ENCODE data around the gene TATDN3.
"Not testable (repeated sequence)": the region's sequence is repeated elsewhere in the genome, so short reads cannot be mapped to it uniquely, and the experiment has no call there.

Gene TATDN3

DNA sequence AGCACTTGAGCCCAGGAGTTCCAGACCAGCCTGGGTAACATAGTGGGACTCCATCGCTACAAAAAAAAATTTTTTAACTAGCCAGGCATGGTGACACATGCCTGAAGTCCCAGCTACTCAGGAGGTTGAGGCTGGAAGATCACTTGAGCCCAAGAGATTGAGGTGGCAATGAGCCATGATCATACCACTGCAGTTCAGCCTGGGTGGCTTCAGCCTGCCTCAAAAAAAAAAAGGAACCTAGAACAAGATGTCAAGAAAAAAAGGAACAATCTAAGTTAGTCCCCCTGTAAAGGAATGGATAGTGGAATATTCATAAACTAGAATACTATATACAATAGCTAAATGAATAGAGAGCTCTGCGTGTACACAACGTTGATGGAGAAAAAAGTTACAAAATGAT lies 14.5 kb upstream of the TATDN3 start:
- no peak for DNase-seq

DNA sequence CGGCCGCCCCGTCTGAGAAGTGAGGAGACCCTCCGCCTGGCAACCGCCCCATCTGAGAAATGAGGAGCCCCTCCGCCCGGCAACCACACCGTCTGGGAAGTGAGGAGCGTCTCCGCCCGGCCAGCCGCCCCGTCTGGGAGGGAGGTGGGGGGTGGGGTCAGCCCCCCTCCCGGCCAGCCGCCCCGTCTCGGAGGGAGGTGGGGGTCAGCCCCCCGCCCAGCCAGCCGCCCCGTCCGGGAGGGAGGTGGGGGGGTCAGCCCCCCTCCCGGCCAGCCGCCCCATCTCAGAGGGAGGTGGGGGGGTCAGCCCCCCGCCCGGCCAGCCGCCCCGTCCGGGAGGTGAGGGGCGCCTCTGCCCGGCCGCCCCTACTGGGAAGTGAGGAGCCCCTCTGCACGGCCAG lies 12.6 kb upstream of the TATDN3 start:
- not testable (repeated sequence) for DNase-seq

DNA sequence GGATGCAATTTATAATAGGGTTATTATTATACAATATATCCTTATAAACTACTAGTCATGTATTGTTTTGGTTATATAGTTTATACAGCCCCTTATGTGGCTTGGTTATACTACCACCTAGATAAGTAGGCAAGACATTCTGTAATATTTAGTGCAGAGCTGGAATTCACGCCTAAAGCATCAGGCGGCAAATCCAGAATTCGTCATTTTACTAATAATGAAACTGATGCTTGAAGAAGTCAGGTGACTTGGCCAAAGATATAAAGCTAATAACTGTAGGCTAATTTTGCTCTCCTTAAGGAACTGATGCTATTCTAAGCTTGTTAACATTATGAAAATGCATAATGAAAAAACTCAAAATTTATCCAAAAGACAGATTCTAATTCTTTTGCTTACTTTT lies 10.9 kb upstream of the TATDN3 start:
- DNase-seq: no peak

DNA sequence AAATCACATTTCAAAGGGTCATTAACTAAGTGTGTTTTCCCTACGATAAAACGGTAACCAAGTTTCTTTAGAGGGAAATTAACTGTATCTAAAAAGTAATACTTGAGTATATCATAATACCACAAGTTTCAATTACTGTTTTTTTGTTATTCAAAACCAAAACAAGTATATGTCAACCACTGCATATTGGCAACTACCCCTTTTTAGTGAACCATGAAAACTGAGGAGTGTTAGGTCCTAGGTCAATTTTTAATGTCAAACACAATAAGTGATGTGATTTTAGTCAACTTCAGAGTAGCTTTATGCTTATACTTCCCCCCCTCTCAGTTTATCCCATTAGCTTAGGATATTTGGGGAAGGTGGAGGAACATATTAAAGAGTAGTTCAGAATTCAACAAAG lies 10.5 kb upstream of the TATDN3 start:
- DNase-seq: no peak

DNA sequence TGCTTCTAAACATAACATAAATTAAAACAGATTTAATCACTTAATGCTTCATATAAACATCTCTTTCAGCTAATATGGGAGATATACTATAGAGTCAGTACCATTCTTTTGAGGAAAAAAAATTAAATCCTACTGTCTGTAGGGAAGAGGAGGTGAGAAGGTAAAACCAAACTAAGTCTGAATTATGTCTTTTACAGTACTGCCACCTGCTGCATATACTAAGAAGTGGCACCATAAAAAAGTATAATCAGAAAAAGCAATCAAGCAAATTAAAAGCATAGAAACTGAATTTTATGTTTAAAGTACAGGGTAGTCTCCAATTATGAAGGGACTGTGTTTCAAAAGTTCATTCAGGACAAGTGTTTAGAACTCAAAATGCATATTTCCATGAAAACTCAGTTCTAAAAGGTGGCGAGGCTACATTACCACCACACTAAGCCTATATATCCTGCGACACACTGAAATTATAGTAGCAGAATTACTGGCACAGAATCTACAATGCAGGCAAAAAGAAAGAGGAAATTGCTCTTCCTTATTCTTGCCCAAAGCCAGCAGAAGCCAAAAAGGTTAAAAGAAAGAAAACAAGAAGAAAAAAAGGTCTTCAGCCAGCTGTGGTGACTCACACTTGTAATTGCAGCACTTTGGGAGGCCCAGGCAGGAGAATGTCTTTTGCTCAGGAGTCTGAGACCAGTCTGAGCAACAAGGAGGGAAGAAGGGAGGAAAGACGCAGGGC lies 9.1 kb upstream of the TATDN3 start:
- DNase-seq: no peak

DNA sequence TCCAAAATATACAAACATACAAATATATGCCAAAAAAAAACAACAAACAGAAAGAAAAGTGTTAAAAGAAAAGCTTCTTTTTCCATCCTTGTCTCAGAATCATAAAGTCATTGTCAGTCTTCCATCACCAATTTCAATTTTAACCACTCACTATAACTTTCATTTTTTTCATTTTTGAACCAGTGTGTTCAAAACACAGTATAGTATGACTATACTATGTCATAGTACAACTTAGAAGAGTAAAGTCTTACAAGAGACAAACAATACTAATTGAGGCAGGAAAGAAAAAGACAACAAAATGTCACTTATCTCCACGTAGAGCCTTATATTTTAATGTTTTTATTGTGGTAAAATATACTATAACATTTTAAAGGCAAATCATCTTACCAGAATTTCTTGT lies 7.7 kb upstream of the TATDN3 start:
- DNase-seq: no peak

DNA sequence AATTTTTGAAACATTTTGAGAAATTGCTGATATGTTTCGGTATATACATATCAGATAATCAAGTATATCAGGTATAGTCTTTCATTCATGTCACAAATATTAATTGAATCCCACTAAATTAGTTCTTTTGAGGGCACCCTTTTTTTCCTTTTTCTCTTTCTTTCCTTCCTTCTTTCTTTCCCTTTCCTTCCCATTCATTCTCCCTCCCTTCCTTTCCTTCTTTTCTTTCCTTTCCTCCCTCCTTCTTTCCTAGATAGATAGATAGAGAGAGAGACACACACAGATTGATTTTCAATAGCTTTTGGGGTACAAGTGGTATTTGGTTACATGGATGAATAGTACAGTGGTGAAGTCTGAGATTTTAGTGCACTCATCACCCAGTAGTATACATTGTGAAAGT lies 5.8 kb upstream of the TATDN3 start:
- no peak for DNase-seq

DNA sequence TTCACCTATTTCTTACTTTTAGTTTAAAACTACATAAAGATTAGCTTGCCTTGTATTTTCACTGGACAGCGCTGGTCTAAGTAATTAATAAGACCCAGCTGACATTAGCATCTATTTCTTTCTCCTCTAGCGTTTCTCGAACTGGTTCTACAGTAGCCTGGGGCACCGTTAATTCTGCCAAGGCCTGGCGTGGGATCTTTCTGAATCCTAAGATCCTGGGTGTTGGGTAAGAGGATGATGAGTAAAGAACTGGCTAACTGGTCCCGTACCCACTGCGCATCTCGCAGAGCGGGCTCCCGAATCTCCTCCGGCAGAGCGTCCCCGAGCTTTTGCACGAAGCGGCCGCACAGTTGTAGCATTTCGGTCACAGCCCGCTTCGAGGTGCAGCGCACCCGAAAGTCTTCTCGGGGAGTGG lies 426 bp upstream of the TATDN3 start:
- DNase-seq: no peak

DNA sequence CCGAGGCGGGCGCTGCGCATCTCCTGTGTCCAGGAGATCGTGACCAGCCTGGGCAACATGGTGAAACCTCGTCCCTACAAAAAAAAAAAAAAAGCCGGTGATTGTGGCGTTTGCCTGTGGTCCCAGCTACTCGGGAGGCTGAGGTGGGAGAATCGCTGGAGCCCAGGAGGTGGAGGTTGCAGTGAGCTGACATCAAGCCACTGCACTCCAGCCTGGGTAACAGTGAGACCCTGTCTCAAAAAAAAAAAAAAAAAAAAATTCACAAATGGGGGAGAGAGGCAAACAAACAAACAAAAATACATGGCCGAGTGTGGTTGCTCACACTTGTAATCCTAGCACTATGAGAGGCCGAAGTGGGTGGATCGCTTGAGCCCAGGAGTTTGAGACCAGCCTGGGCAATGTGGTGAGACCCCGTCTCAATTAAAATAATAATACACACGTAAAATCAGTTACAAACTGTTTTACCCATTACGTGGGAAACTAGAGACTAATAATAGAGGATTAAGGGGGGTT lies 758 bp downstream of the TATDN3 start:
- no peak for DNase-seq

DNA sequence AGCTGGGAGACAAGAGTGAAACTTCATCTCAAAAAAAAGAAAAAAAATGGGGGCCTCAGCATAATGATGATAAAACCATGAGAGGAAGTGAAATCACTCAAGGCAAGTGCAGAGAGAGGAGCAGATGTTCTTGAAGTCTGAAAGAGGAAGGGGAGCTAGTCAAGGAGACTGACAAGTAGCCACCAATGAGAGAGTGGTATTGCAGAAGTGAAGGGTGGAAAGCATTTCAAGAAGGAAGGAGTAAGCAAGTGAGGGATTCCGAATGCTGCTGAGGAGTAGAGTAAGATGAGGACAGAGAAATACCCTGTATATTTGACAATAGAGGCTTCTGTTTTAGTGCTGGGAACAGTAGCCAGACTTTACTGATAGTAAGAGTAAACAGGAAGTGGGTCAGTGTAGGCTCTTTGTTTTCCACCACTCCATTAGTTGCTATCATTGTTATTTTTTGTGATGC lies 2.9 kb downstream of the TATDN3 start:
- no peak for DNase-seq

DNA sequence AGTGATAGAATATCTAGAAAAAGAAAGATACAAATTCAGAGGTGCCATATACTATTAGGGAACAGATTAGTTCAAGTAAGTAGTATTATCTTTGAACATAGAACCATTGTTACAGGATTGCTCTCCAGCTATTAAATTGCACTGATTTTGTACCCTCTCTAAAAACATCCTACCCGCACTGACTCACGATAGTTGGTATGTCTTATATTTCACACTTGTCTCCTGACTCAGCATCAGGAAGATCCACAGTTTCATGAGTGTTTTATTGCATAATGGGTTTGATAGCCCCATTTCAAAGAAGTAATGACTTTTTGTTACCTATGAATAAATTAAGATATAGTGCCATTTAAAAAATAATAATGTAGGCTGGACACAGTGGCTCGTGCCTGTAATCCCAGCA lies 6.0 kb downstream of the TATDN3 start:
- DNase-seq: no peak

DNA sequence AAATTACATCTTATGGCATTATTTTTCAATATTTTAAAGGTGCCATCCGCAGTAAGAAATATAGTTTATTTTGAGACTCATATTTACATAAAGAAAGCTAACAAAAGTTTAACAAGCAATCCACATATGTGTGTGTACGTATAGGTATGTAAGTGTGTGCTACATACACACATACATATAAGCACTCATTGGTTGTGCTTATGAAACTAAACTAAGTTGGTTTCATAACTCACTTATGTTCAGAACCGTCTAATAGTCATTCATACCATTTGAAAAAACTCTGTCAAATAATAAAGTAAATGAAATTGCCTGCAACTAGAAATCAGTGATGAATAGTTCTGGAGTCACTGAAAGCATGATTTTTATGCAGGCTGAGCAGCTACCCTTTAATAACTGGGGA lies 14.1 kb downstream of the TATDN3 start:
- no peak for DNase-seq

DNA sequence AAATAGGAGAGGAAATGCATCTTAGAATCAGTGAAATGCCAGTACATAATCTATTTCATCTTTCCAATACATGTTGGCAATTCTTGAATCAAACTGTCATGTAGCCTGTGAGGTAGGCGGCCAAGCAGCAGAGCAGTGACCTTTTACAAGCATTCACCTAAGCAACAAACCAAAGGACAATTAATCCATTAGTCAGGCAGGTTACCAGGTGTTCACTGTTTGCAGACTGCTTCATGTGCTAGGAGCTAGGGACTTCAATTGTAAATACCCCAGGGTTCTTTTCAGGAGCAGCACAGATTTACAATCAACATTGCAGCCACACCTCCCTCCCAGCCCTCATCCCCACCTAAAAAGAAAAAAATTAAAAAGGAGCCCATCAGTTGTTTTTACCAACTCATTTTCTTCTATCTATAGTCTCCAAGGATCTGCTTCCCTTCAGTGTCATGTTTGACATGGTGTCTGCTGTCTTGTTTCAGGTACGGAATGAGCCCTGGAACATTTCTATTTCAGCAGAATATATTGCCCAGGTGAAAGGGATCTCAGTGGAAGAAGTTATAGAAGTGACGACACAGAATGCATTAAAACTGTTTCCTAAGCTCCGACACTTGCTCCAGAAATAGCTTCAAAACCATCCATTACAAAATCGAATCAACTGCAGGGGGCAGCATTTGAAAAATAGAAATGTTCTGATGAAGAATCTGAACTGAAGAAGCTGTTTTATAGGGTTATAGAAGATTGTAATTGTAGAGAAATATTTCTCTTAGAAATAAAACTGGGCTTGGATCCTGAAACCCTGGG lies 23.0 kb downstream of the TATDN3 start:
- DNase-seq: no peak

DNA sequence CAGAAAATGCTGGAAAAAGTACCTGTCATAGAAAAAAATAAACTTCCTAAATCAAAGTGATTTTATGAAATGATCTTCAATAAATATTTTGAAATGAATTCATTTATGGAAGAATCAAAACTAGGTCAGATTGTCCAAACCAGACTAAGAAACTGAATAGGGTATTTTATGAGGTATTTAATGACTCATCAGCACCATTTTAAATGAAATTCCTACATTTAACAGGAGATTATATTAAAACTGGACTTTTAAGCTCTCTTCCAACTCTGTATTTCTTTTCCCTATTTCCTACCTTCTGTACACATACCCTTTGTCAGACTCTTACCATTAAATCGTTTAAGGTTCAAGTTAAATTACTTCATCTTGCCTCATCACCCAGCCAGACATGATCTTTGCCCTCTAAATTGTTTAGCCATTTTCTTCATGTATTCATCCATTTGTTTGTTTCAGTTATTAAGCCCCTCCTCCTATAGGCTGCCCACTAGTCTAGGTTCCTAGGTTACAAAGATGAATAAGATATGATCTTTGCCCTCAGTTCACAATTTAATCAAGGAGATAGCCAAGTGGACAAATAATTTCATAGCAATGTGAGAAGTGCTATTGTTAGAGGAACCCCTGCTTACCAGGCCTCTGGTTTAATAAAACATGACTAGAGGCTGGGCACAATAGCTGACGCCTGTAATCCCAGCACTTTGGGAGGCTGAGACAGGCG lies 25.0 kb downstream of the TATDN3 start:
- no peak for DNase-seq

DNA sequence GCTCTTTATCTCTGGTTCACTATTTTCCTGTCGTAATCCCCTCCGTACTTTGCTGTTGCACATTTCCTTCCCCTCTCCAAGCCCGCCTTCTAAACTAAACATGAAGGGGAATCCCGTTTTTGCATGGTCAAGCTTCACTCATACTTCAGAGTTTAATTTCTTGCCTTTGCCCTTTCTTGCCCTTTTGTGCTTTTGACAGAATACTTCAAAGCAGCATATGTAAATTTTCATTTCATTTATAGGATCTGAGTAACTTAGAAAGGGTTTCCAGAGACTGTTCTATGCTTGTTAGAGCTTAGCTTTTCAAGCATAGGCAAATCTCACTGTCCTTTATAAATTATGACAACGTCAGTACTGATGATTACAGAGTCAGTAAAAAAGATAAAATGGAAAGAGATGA lies 28.0 kb downstream of the TATDN3 start:
- no peak for DNase-seq

DNA sequence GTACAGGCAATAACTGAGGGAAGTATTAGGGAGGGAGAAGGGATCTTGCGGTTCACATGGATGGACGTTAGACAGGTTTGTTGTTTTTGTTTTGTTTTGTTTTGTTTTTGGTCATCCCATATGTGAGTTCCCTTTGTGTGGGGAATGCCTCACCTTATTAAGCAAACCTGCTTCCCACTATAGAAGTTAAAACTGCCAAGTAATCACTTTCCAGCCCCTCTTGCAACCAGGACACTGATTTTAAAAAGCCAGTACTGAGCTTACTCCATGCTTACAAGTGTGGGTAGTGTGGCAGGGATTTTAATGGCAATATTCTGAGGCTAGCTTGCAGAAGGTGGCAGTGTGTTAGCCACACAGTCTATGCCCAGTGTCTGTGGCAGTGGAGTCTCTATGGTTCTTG lies 29.3 kb downstream of the TATDN3 start:
- DNase-seq: no peak

DNA sequence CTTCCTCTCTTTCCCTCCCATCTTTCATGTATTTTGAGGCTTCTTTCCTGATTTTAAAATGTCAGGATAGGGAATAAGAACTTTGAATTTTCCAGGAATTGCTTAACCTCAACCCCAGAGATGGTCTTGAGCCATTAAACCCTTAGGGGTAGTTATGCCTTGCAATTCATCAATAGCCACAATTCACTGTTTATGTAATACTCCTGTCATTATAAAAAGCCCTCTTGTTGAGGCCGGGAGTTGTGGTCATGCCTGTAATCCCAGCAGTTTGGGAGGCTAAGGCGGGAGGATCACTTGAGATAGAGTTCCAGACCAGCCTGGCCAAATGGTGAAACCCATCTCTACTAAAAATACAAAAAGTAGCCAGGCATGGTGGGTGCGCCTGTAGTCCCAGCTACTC lies 31.3 kb downstream of the TATDN3 start:
- DNase-seq: no peak

DNA sequence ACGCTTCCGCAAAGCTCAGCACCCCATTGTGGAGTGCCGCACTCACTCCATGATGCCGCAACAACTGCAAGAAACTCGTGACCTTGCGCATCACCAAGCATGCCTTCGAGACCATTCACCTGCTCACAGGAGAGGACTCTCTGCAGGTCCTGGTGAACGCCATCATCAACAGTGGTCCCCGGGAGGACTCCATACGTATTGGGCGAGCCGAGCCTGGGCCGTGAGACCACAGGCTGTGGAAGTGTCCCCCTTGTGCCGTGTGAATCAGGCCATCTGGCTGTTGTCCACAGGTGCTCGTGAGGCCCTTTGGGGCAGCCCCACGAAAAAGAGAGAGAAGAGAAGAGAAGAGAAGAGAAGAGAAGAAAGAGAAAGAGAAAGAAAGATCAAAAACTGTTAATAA lies 32.5 kb downstream of the TATDN3 start:
- no peak for DNase-seq

DNA sequence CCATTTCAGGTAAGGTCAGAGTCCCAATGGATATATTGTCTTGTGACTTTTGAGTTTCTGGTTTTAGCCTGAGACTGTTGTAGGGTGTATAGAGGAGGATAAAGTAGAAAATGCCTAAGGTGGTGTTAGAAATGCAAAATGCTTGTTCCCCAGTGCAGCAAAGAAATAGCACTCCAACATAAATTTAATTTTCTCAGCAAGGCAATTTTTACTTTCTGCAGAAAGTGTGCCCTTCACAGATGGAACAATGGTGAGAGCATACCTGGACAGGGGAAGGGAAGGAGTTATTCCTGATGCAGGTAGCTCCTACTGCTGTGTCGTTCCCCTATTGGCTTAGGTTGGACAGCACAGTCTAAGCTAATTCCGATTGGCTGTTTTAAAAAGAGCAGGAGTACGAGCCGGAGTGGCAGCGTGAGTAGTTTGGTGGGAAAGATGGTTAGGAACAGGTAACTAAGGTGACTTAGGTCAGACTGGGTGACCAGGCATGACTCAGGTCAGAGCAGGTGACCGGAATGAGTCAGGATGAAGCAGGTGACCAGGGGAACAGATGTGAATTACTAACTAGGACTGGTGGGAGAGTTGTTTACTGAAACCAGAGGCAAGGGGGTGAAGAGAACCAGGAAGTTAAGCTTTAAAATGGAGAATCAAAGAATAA lies 34.2 kb downstream of the TATDN3 start:
- DNase-seq: no peak

DNA sequence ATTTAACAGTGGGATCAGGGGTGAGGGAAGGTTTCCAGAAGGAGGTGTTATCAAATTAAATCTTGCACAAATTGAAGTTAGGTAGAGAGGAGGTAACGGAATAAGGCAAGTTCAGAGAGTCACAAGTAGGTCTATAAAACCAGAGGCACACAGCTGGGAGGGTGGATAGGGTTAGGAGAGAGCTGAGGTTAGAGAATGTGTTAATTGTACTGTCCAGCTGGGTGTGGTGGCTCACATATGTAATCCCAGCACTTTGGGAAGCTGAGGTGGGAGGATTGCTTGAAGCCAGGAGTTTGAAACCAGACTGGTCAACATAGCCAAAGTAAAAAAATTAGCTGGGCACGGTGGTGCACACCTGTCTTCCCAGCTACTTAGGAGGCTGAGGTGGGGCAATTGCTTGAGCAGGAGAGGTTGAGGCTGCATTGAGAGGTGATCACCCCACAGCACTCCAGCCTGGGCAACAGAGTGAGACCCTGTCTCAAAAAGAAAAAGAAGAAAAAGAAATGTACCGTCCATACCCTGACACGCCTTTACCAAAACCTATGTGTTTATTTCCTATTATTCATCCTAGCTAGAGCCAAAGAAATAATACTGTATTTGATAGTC lies 35.6 kb downstream of the TATDN3 start:
- no peak for DNase-seq

DNA sequence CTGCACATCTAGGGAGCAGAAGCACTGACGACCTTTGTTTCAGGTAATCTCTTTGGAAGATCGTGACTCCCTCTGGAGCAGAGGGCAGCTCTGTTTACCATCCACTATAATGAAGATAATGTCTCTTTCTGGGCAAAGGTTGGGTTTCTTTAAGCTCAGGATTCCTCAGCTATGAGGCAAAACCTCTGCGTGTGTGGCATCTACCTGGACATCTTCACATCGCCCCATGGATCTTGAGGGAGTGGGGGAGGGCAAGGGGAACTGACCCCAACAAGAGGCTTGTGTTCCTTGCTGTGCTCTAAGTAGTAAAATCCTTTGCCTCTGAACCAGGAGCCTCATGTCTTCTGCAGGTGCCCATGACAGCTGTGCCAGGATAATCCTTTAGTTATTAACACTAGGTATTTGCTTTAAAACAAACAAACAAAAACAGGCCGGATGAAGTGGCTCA lies 36.2 kb downstream of the TATDN3 start:
- no peak for DNase-seq

DNA sequence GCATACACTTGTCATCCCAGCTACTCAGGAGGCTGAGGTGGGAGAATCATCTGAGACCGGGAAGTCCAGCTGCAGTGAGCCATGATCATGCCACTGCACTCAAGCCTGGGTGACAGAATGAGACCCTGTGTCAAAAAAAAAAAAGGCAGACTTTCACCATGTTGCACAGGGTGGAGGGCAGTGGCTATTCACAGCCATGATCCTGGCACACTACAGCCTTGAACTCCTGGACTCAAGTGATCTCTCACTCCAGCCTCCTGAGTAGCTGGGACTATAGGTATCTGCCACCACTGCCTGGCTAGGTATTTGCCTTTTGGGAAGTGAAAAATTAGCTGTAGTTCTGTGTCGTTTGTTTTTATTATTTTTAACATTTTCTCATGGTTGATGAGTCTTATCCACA lies 36.7 kb downstream of the TATDN3 start:
- no peak for DNase-seq
